Left ventricle myocardium inferior (tissue), 1 donor: ENCODE results near the gene TSPAN33. TPM values are rescaled to one million over a fixed set of nuclear protein-coding genes. Genes with fewer than 3 reads are reported as not detected.

ENCODE experiments used
- DNase-seq: peaks from one replicate; pipeline ENCODE4 v3.0.0-alpha.2; 2020
- H3K27ac ChIP-seq: fragments of 200-600 bp; replicated peaks from 2 replicates; pipeline ENCODE4 v1.8.0; 2021
- H3K27me3 ChIP-seq: fragments of 200-600 bp; 2 replicates; pipeline ENCODE4 v1.8.0; 2021; ENCODE audit warnings: low read depth
- H3K36me3 ChIP-seq: fragments of 200-600 bp; 2 replicates; pipeline ENCODE4 v1.8.0; 2021
- H3K4me1 ChIP-seq: fragments of 200-600 bp; 2 replicates; pipeline ENCODE4 v1.8.0; 2021
- H3K4me3 ChIP-seq: fragments of 200-600 bp; 2 replicates; pipeline ENCODE4 v1.8.0; 2021; ENCODE audit warnings: mild to moderate bottlenecking, moderate library complexity
- H3K9me3 ChIP-seq: fragments of 200-600 bp; replicated peaks from 2 replicates; pipeline ENCODE4 v1.8.0; 2021
- CTCF ChIP-seq: fragments of 200-600 bp; IDR thresholded peaks from 2 replicates; pipeline ENCODE4 v1.8.0; 2021; ENCODE audit warnings: antibody characterized with exemption, mild to moderate bottlenecking, borderline replicate concordance
- intact Hi-C: fragments of 100-400 bp; cut with micrococcal nuclease; formaldehyde crosslinking; loops from one replicate; pipeline ENCODE4 v1.11.0; 2022
- total RNA-seq: library from RNA; stranded (reverse); fragmentation: NEBNext Ultra II Directional; extraction: Animal tissue kit (Norgen Biotek cat#: 25700); gene quantifications from one replicate; pipeline ENCODE4 v1.2.1, GENCODE V29; 2021
- donor health status: DM: no; HTN: yes; CAD: no; lungs with severe emphysema.

Gene TSPAN33
- total RNA-seq, 1 donor from 2014 or later = 9.7 TPM

GRCh38 chr7:129162732-129163131, 18.2 kb downstream of the TSPAN33 start:
- H3K27me3 ChIP-seq = no peaks in the 10 kb centered on the region
- no peak overlapping the region for H3K4me3 ChIP-seq
- H3K4me1 ChIP-seq = peaks cover 13% of the 10 kb centered on the region
- no peak overlapping the region for H3K27ac ChIP-seq
- DNase-seq = no peak
- TF ChIP-seq CTCF = no peak
- H3K9me3 ChIP-seq = no peaks in the 10 kb centered on the region
- no peaks in the 10 kb centered on the region for H3K36me3 ChIP-seq
- intact Hi-C loops = no loop called here

DNA sequence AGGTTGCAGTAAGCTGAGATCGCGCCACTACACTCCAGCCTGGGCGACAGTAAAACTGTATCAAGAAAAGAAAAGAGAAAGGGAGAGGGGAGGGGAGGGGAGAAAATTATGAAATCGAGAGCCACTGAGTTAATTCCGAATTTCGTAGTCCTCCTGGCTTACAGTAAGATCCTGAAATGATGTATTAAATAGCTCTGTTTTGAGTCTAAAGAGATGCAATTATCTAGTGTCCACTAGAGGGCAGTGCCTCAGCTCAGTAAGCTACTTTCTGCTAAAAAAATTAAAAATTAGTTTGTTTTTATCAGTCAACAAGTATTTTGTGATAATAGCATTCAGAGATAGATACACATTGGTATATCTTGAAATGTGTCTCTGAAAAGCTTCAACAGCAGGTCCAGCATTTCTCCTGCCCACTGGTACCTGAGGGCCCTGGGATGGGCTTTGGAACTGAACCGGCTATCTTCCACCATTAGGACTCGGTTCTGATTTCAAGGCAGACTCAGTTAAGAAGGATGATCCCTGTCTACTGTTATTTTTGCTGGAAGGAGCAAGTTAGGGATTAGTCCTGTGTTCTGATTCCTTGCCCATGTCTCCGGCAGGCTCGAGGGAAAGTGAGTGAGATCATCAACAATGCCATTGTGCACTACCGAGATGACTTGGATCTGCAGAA, 19.5 kb downstream of the TSPAN33 start:
- Histone ChIP-seq H3K4me1 (peaks cover 24% of the 10 kb centered on the region), H3K4me3 (no peak overlapping the region), H3K9me3 (no peaks in the 10 kb centered on the region), H3K36me3 (no peaks in the 10 kb centered on the region), H3K27ac (no peak overlapping the region), H3K27me3 (no peaks in the 10 kb centered on the region)
- no peak for DNase-seq
- TF ChIP-seq CTCF = peak; percentile 88
- intact Hi-C loops = no loop called here

GRCh38 chr7:129166745-129167144, 22.2 kb downstream of the TSPAN33 start:
- Histone ChIP-seq H3K4me1 (peaks cover 20% of the 10 kb centered on the region), H3K9me3 (no peaks in the 10 kb centered on the region), H3K36me3 (no peaks in the 10 kb centered on the region), H3K27ac (no peak overlapping the region), H3K27me3 (no peaks in the 10 kb centered on the region), H3K4me3 (no peak overlapping the region)
- DNase-seq = no peak
- intact Hi-C loops = no loop called here
- no peak for TF ChIP-seq CTCF

GRCh38 chr7:129167817-129168216, 23.3 kb downstream of the TSPAN33 start:
- Histone ChIP-seq H3K4me1 (peaks cover 20% of the 10 kb centered on the region), H3K36me3 (no peaks in the 10 kb centered on the region), H3K9me3 (no peaks in the 10 kb centered on the region), H3K27ac (no peak overlapping the region), H3K27me3 (no peaks in the 10 kb centered on the region), H3K4me3 (no peak overlapping the region)
- no peak for TF ChIP-seq CTCF
- DNase-seq = no peak
- intact Hi-C loops = no loop called here

GRCh38 chr7:129168231-129169021, 23.9 kb downstream of the TSPAN33 start:
- intact Hi-C loops = no loop called here

More at GRCh38 chr7:129168231-129169021, 23.9 kb downstream of the TSPAN33 start:
- Histone ChIP-seq H3K4me3 (peak overlapping the region; percentile 70), H3K36me3 (no peaks in the 10 kb centered on the region), H3K27me3 (no peaks in the 10 kb centered on the region), H3K4me1 (peaks cover 20% of the 10 kb centered on the region), H3K27ac (no peak overlapping the region), H3K9me3 (no peaks in the 10 kb centered on the region)
- no peak for DNase-seq
- no peak for TF ChIP-seq CTCF
